Measurements from ENCODE around the gene FUT1.
A peak's percentile ranks its signal among the peaks of the same experiment; 100 is the strongest.
"Not testable (repeated sequence)": the region's sequence is repeated elsewhere in the genome, so short reads cannot be mapped to it uniquely, and the experiment has no call there.

FUT1 gene

DNA sequence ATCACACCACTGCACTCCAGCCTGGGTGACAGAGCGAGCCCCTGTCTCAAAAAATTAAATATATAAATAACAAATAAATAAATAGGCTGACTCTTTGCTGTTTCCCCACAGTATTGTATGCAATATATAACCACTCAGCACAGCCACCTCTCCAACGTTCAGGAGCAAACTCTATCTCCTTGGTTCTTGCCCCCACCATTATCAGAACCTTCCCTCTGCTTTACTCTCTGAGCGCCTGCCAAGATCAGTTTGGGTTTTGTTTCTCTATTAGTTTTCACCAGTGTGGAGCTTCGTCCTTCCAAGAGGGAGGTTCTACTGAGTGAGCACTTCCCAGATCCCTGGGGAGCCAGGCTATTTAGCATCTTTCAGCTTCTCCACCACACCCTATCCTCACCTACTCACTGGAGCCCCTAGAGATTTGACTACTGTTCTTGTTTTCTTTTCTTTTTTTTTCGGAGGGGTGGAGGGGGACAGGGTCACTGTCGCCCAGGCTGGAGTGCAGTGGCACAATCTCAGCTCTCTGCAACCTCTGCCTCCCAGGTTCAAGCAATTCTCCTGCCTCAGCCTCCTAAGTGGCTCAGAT, 15.8 kb upstream of the FUT1 start:
- DNase-seq: not testable (repeated sequence)

DNA sequence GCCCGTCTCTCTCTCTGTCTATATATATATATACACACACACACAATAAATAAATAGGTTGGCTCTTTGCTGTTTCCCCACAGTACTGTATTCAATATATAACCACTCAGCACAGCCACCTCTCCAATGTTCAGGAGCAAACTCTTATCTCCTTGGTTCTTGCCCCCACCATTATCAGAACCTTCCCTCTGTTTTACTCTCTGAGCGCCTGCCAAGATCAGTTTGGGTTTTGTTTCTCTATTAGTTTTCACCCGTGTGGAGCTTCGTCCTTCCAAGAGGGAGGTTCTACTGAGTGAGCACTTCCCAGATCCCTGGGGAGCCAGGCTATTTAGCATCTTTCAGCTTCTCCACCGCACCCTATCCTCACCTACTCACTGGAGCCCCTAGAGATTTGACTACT, 13.4 kb upstream of the FUT1 start:
- DNase-seq: not testable (repeated sequence)

DNA sequence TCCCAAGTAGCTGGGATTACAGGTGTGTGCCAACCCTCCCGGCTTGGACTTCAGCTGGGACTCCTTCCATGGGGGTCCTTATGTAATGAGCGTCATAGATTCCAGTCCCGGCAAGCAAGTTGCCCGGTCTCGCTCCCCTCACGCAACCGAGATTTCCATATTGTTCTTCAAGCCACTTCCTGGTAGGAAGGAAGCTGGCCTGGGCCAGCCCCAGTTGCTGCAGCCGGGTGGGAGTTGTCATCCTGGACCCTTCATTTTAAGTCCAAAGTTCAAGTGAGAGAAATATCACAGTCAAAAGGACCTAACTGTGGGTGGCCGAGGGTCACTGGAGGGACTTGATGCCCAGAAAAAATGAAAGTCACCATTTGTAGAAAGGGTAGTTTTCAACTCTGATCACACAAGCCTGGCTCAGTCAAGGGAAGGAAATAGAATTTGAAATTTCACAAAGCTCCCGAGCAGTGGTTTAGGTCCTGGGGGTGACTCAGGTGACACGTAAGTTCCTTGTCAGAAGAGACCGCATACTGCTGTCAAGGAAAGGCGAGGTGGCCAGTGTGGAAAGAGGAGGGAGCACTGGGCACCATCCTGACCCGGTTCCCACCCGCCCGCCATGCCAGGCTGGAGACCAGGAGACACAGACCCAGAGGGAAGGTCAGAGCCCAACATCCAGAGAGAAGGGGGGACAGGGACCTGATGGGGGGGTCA, 8.2 kb upstream of the FUT1 start:
- no peak for DNase-seq

DNA sequence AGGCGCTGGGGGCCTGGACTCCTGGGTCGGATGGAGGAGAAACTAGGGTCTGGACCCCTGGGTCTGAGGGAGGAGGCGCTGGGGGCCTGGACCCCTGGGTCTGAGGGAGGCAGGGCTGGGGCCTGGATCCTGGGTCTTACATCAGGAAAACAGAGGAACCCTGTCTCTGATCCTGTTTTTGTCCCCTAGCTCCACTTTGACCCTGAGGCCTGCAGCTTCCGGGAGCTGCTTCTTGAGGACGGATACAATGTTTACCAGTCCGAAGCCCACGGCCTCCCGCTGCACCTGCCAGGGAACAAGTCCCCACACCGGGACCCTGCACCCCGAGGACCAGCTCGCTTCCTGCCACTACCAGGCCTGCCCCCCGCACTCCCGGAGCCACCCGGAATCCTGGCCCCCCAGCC, 5.3 kb upstream of the FUT1 start:
- DNase-seq: no peak

DNA sequence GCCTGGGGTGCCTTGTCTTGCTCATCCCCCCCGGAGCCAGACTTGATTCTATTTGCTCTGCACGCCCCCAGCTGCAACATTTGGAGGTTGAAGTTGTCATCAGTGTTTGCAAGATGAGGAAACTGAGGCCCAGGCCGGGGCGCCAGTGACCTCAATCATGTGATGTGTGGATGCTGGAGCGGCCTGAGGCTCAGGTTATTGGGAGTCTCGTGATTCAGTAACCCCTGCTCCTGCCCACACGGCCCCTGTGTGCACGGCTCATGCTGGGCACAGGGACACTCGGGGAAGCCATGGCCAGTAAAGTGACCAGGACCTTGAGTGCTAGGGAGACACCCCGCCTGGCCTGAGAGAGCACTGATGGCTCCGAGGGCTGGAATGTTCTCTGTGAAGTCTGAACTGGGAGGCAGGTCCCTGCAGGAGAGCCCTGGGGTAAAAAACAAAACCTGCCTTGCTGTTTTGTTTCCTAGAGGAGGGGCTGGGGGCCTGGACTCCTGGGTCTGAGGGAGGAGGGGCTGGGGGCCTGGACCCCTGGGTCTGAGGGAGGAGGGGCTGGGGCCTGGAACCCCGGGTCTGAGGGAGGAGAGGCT, 4.7 kb upstream of the FUT1 start:
- no peak for DNase-seq

DNA sequence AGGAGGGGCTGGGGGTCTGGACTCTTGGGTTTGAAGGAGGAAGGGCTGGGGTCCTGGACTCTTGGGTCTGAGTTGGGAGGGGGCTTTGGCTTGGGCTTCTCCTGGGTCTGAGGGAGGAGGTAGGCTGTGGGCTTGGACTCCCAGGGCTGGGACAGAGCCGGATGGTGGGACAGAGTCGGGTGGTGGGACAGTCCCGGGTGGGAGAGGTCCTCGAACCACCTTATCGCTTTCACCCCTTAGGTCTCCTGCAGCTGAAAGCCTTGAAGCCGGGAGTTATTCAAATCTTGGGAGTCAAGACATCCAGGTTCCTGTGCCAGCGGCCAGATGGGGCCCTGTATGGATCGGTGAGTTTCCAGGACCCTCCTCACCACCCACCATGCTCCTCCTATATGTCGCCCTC, 4.2 kb upstream of the FUT1 start:
- no peak for DNase-seq

DNA sequence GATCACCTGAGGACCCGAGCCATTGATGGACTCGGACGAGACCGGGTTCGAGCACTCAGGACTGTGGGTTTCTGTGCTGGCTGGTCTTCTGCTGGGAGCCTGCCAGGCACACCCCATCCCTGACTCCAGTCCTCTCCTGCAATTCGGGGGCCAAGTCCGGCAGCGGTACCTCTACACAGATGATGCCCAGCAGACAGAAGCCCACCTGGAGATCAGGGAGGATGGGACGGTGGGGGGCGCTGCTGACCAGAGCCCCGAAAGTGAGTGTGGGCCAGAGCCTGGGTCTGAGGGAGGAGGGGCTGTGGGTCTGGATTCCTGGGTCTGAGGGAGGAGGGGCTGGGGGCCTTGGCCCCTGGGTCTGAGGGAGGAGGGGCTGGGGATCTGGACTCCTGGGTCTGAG, 3.8 kb upstream of the FUT1 start:
- DNase-seq: no peak

DNA sequence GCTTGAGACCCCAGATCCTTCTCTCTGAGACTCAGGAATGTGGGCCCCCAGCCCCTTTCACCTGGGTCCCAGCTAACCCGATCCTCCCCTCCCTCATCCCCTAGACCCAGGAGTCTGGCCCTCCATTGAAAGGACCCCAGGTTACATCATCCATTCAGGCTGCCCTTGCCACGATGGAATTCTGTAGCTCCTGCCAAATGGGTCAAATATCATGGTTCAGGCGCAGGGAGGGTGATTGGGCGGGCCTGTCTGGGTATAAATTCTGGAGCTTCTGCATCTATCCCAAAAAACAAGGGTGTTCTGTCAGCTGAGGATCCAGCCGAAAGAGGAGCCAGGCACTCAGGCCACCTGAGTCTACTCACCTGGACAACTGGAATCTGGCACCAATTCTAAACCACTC, 3.3 kb upstream of the FUT1 start:
- no peak for DNase-seq

DNA sequence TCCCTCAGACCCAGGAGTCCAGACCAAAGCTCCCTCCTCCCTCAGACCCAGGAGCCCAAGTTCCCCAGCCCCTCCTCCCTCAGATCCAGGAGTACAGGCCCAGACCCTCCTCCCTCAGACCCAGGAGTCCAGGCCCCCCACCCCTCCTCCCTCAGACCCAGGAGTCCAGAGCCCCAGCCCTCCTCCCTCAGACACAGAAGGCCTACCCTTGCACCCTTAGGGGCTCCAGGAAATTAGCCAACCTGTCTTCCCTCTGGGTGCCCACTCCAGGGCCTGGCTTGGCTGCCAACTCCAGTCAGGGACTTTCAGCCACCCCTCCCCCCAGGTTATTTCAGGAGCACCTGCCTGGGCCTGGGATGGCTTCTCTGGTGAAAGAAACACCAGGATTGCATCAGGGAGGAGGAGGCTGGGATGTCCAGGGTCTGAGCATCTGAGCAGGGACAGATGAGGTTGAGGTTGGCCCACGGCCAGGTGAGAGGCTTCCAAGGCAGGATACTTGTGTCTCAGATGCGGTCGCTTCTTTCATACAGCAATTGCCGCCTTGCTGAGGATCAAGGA, 2.7 kb upstream of the FUT1 start, which contains the start of gene FGF21:
Gene FGF21 (plus strand): TSS at position 441 of the 558 bp plus-strand sequence. CDS start 713 bp downstream, outside the sequence.
- DNase-seq: no peak

DNA sequence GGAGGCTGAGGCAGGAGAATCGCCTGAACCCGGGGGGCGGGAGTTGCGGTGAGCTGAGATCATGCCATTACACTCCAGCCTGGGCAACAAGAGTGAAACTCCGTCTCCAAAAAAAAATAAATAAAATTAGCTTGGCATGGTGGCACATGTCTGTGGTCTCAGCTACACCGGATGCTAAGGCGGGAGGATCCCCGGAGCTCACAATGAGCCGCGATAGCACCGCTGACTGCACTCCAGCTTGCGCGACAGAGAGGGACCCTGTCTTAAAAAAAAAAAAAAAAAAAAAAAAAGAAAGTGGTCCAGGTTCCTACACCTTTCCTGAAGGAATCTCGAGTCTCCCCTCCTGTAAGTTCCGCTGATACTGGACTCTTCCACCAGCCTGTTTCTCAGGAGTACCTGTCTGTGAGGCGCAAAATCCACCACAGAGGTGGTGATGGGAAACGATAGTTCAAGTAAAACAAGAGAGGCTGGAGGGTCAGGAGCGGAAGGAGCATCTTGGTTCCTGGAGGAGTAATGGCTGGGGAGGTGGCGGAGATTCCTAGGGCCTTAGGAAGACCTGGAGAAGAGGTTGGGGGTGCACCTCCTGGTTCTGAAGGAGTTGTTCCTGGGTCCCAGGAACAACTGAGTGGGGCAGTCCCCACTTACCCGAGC, 471 bp downstream of the FUT1 start:
- DNase-seq: no peak

DNA sequence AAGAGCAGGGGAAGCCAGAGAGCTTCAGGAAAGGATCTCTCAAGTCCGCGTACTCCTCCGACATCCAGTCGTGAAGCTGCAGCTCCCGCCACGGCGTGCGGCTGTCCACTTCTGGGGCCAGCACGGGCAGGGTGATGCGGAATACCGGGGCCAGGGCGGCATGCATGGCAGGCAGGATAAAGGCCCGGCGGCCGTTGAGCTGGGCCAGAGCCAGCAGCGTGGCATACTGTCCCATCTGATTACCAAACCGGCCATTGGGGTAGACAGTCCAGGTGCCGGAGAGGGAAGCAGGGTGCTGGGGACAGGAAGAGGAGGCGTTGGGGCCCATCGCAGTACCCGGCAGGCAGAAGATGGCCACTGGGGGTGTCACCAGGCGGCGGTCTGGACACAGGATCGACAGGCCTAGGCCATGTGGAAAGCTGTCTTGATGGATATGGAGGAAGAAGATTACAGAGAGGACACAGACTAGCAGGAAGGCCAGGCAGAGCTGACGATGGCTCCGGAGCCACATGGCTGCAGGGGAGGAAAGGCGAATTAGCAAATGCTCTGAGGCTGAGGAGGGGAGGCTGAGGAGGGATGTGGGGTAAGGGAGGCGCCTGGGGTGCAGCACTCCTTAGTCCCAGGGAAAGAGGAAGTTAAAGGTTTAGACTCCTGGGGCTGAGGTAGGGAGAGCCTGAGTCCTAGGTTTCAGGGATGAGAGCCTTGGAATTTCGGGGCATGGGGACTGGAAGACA, 1.5 kb downstream of the FUT1 start:
- DNase-seq: no peak

DNA sequence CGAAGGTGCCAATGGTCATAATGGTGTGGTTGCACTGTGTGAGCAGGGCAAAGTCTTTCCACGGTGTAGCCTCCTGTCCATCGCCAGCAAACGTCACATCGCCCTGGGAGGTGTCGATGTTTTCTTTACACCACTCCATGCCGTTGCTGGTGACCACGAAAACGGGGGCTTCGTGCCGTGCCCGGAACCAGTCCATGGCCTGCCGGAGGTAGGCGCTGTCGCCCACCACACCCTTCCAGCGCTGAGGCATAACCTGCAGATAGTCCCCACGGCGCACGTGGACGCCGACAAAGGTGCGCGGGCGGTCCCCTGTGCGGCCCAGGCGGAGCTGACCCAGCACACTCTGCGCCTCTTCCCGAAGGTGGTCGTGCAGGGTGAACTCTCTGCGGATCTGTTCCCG, 2.1 kb downstream of the FUT1 start:
- DNase-seq: no peak

DNA sequence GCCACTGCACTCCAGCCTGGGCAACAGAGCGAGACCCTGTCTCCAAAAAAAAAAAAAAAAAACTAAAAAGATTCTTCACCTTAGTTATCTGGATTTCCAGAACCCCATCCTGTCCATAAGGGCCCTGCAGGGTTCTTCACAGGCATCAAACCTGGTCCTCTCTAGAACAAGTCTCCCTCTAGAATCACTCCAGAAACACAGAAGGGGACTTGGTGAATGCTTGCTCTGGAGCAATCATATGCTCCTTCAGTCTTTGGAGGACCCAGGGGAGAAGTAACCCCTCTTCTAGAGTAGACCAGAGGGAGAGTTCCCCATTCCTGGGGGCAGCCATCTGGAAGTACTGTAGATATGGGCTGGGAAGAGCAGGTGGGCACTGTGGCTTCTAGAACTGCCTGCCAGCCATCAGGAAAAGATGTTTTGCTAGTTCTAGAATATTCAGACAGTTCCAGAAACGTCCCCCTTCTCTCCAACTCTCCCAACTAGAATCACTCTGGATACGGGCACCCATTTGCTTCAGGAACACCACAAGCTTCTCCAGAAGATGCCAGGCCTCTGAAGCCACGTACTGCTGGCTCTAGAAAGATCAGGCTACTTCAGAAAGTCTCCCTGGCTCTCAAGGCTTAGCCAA, 2.8 kb downstream of the FUT1 start:
- DNase-seq: no peak

DNA sequence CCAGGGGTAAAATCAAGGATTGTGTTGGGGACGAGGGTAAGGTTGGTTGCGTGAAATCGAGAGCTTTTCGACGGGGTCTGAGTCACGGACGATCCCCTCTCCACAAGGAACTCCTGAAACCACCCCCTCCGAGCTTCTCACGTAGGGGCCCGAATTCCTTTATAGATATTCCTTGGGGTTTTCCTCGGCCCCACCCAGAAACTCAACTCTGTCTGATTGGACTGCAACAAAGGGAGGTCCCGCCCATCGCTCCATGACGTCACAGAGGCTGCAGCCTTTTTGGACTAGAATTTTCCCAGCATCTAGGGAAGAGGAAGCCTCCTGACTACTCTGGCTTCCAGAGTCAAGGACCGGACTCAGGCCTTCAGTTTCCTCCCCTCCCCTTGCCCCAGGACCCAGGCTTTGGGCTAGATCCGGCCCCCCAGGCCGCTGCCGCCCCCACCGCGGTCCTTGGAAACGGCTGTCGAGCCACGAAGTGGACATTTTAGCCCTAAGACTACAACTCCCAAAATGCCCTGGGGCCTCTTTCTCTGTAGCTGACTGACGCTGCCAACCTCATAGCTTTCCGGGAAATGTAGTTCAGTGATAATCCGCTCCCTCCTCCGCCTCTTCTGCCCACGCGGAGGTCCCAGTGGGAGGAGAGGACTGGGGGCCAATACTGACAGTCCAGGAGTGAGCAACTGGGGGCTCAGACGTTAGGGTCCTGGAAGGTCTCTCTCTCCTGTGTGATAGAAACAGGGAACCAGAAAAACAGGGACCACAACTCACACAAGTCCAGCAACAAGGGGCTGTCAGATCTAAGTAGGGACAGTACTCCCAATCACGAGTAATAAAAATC, 5.5 kb downstream of the FUT1 start, which contains the start of gene IZUMO1:
Gene IZUMO1 (minus strand): TSS at position 172 of the 838 bp plus-strand sequence. CDS start 1,050 bp downstream, outside the sequence.
- peak in 1 of 4 experiments; percentile 25 for DNase-seq

DNA sequence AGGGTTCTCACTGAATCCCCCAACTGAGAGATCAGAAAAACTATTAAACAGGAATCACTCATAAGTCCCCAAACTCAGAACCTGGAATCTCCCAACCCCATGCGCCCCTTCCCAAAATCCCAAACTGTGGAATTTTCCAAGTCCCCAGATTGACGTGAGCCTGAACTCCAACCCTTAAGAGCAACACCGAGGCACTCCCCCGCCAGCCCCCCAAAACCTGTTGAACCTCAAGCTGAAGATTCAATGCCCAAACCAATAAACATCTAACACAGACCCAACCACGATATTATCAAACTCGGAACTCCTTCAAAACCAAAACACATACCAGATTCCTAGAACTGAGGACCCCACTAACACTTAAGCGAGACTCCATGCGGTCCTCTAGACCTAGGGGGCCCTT, 6.3 kb downstream of the FUT1 start:
- no peak for DNase-seq

DNA sequence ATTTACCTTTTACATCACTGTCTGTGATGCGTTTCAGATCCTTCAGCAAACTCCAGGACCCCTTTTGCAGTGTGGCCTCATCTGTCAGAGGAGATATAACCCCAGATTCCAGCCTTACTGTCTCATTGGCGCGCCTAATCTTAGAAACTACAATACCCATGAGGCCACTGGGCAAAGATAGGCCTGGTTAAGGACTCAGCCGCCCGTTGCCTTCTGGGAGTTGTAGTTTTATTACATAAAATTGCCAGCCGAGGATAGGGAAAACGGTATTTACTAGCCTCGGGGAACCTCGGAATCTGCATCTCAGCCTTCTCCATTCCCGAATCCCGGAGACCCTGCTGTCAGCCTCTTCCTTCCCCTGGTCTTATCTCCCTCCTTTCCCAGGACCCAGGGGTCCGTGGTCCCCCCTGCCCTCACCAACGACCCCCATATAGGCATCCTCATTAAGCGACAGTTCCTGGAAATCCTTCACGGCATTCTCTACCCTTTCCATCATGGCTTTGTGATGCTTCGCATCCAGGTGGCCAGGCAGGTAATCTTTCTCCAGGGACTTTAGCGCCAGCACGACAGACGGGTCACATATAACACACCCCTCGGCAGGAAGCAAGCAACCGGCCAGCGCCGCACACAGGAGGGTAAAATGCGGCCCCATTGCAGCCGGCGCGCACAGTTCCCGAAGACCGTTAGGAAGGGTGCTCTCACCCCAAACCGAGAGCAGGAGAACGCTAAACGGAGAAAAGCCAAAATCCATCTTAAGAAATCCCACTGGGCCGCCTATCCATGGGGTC, 7.0 kb downstream of the FUT1 start:
- DNase-seq: no peak

DNA sequence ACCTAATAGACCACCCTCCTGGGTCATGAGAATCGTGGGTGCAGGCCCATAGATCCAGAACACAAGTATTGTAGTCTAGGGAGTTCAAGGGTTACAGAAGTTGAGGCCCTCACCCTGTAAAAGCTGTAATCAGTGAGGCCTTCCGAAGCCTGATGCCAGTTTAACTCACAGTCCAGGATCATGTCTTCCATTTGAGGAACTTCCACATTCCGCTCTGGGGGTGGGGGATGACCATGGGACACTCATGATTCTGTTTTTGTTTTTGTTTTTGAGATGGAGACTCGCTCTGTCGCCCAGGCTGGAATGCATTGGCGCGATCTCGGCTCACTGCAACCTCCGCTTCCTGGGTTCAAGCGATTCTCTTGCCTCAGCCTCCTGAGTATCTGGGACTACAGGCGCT, 10.3 kb downstream of the FUT1 start:
- no peak for DNase-seq

DNA sequence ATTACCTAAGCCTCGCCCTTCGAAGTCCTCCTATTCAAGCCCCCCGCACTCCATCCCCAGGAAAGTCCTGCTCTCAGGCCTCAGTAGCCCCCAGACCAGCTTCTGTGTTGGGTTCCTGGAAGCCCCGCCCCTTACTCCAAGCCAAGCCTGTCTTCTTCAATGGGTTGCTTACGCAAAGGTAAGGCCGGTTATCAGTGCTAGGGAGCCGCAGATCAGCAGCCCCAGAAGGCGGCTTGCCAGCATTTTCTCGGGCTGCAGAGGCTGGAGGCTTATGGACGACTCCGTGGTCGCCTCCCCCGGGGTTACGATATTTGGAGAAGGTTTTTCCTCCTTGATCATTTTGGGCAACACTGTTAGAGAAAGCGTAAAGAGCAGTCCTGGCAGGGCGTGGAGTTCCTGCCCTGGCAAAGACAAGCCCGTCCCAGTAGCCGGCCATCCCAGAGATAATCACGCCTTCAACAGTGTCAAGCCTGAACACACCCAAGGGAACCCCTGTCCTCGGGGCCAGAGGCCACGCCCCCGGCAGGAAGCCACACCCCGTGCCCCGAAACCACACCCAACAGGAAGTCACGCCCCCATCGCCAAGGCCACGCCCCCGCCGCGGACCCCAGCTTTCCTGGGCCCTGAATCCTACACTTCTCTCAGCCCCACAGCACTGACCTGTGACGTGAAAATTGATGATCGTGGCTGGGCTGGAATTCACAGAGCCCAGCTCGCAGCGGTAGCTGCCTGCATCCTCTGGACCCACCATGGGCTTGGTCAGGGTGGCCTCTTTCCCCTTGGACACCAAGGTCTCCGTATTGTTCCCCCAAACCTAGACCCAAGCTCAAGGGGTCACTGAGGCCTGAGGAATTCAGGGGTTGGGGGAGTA, 11.1 kb downstream of the FUT1 start:
- DNase-seq: no peak
